Activated B cell treated with CpG ODN at 0.5 μM for 24 hours (primary cell): Measurements from ENCODE around the gene WWC1. TPM values are rescaled to one million over a fixed set of nuclear protein-coding genes. Genes with fewer than 3 reads are reported as not detected.

Experiments
- ATAC-seq: fragments of 200-7000 bp; cut with Tn5 transposase; one replicate; pipeline ENCODE4 v1.10.0; 2021; ENCODE audit warnings: low read depth, mild to moderate bottlenecking, moderate library complexity
- CTCF ChIA-PET: fragments of 350-600 bp; sonication (Branson Sonifier 250); formaldehyde crosslinking; loops from one replicate; lab custom pipeline; 2021; ENCODE audit warnings: antibody characterized with exemption; lab: Charles Lee
- POLR2A ChIA-PET: fragments of 350-600 bp; sonication (Branson Sonifier 250); formaldehyde crosslinking; loops from one replicate; lab custom pipeline; 2021; ENCODE audit warnings: antibody characterized with exemption; lab: Charles Lee
- DNase-seq: peaks from one replicate; pipeline ENCODE4 v3.0.0; 2022
- H3K27ac Mint-ChIP-seq: one replicate; pipeline ENCODE4 v1.8.0; 2020; ENCODE audit warnings: mixed read lengths
- H3K27me3 Mint-ChIP-seq: one replicate; pipeline ENCODE4 v1.8.0; 2021; ENCODE audit warnings: mixed read lengths
- H3K36me3 Mint-ChIP-seq: one replicate; pipeline ENCODE4 v1.8.0; 2021; ENCODE audit warnings: low read depth, mixed read lengths
- H3K4me1 Mint-ChIP-seq: one replicate; pipeline ENCODE4 v1.8.0; 2021; ENCODE audit warnings: mixed read lengths
- H3K4me3 Mint-ChIP-seq: one replicate; pipeline ENCODE4 v1.8.0; 2020; ENCODE audit warnings: mild to moderate bottlenecking, mixed read lengths
- H3K9me3 Mint-ChIP-seq: one replicate; pipeline ENCODE4 v1.8.0; 2020; ENCODE audit warnings: mixed read lengths
- intact Hi-C: fragments of 100-400 bp; cut with micrococcal nuclease; formaldehyde crosslinking; loops from one replicate; pipeline ENCODE4 v1.15.1; 2024
- total RNA-seq: library from RNA; stranded (reverse); gene quantifications from 2 replicates; pipeline ENCODE4 v1.2.3, GENCODE V29; 2022
- TF ChIP-seq, protein P1 (sequence below): fragments of 200-600 bp; IDR thresholded peaks from one replicate; pipeline ENCODE4 v1.8.0; 2022; ENCODE audit warnings: antibody characterized with exemption, mild to moderate bottlenecking

WWC1 gene
- total RNA-seq, 1 donor from 2014 or later: 2.0 TPM

DNA sequence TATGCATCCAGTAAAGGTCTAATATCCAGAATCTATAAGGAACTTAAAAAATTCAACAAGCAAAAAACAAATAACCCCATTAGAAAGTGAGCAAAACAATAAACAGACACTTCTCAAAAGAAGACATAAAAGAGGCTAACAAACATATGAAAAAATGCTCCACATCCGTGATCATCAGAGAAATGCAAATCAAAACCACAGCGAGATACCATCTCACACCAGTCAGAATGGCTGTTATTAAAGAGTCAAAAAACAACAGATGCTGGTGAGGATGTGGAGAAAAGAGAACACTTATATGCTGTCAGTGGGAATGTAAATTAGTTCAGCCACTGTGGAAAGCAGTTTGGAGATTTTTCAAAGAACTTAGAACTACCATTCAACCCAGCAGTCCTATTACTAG is 86.1 kb downstream of the WWC1 start:
- ChIA-PET CTCF (no interaction called here), POLR2A (no interaction called here)
- H3K27ac Mint-ChIP-seq: no peak overlapping the region
- intact Hi-C loops: no loop called here
- H3K9me3 Mint-ChIP-seq: no peaks in the 10 kb centered on the region
- ATAC-seq (no peak), DNase-seq (no peak)
- no peaks in the 10 kb centered on the region for H3K36me3 Mint-ChIP-seq
- H3K4me3 Mint-ChIP-seq: no peak overlapping the region
- no peaks in the 10 kb centered on the region for H3K27me3 Mint-ChIP-seq
- peaks cover 4% of the 10 kb centered on the region for H3K4me1 Mint-ChIP-seq
- TF ChIP-seq, protein P1, sequence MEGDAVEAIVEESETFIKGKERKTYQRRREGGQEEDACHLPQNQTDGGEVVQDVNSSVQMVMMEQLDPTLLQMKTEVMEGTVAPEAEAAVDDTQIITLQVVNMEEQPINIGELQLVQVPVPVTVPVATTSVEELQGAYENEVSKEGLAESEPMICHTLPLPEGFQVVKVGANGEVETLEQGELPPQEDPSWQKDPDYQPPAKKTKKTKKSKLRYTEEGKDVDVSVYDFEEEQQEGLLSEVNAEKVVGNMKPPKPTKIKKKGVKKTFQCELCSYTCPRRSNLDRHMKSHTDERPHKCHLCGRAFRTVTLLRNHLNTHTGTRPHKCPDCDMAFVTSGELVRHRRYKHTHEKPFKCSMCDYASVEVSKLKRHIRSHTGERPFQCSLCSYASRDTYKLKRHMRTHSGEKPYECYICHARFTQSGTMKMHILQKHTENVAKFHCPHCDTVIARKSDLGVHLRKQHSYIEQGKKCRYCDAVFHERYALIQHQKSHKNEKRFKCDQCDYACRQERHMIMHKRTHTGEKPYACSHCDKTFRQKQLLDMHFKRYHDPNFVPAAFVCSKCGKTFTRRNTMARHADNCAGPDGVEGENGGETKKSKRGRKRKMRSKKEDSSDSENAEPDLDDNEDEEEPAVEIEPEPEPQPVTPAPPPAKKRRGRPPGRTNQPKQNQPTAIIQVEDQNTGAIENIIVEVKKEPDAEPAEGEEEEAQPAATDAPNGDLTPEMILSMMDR: no peak

DNA sequence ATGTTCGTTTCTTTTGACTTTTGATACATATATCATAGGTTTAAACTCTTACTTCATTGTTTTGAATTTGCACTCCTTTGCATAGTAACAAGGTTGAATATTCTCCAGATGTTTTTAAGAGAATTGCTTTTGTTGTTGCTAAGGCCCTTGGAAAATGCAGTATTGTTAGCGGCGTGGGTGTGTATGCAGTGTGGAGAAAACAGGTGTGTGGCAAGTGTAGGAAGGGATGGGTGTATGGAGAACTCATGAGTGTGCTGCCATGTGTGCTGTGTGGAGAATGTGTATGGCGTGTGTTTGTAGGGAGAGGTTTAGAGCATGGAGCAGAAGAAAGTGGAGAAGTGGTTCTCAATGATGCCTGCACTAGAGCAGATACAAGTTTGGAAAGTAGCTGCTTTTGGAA is 87.3 kb downstream of the WWC1 start:
- no peak overlapping the region for H3K27ac Mint-ChIP-seq
- DNase-seq (no peak), ATAC-seq (no peak)
- ChIA-PET CTCF (no interaction called here), POLR2A (no interaction called here)
- intact Hi-C loops: no loop called here
- H3K36me3 Mint-ChIP-seq: no peaks in the 10 kb centered on the region
- no peaks in the 10 kb centered on the region for H3K27me3 Mint-ChIP-seq
- H3K9me3 Mint-ChIP-seq: no peaks in the 10 kb centered on the region
- TF ChIP-seq, protein P1: no peak
- H3K4me3 Mint-ChIP-seq: no peak overlapping the region
- peaks cover 4% of the 10 kb centered on the region for H3K4me1 Mint-ChIP-seq

DNA sequence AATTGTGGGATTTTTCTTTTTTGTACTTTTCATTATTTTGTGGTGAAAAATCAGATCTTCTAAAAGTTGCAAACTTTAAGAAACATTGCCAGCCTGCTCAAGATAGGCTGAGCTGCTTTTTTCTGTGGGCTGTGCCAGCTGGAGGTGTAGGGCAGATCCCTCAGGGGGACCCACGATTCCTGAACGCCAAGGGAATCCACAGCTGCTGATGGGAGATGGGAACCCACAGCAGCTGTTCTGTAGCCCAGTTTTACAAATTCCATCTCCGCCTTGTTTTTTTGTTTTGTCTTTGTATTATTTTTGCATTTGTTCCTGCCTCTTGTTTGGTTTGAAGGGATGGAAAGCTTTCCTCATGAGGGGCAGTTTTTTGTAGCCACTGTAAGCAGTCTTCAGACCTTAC is 91.0 kb downstream of the WWC1 start:
- POLR2A ChIA-PET: no interaction called here
- Mint-ChIP-seq H3K4me1 (peaks cover 1% of the 10 kb centered on the region), H3K4me3 (no peak overlapping the region), H3K27ac (no peak overlapping the region), H3K9me3 (peaks cover 6% of the 10 kb centered on the region), H3K27me3 (no peaks in the 10 kb centered on the region), H3K36me3 (peaks cover 3% of the 10 kb centered on the region)
- no peak for ATAC-seq
- no peak for DNase-seq
- CTCF ChIA-PET: no interaction called here
- TF ChIP-seq, protein P1: no peak
- intact Hi-C loops: no loop called here

DNA sequence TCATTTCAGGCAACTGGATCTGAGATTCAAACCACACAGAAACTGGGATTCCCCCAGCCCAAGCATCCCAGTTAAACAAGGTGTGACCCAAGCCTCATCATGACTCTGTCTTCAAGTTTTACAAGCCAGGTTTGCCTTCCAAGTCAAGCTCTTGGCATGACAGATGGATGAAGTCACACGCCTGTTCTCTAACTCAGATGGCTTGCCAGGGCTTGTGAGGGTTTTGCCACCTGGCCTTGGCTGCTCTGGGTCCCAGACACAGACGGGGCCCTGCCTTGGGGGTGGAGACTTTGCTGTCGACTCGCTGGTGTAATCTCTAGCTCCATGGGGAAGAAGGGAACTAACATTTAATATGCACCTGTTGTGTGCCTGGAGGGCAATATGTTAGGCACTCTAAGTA is 99.0 kb downstream of the WWC1 start:
- Mint-ChIP-seq H3K4me3 (no peak overlapping the region), H3K4me1 (no peaks in the 10 kb centered on the region), H3K36me3 (peaks cover 3% of the 10 kb centered on the region), H3K27me3 (no peaks in the 10 kb centered on the region), H3K9me3 (peaks cover 24% of the 10 kb centered on the region), H3K27ac (no peak overlapping the region)
- DNase-seq (no peak), ATAC-seq (no peak)
- intact Hi-C loops: no loop called here
- ChIA-PET POLR2A (no interaction called here), CTCF (no interaction called here)
- TF ChIP-seq, protein P1: no peak

DNA sequence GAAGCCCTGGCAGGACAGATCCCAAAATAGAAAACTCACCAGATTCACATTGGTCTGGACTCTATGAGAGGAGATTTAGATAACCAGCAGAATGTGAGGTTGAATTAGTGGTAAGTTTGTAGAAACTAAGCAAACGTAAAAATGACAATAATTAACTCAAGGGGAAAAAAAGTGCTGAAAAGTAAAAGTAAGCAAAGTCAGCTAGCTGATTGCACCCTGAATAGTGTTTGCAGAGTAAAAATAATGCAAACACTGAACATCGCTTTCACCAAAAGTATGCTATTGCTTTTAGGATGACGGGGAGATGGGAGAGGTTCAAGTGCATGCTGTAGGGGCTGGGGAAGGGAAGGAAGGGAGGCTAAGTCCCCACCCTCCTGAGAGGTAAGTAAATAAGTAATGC is 102.3 kb downstream of the WWC1 start:
- TF ChIP-seq, protein P1: no peak
- H3K9me3 Mint-ChIP-seq: peaks cover 20% of the 10 kb centered on the region
- CTCF ChIA-PET: no interaction called here
- no peak overlapping the region for H3K27ac Mint-ChIP-seq
- H3K36me3 Mint-ChIP-seq: no peaks in the 10 kb centered on the region
- H3K4me3 Mint-ChIP-seq: no peak overlapping the region
- no peak for DNase-seq
- POLR2A ChIA-PET: no interaction called here
- ATAC-seq: no peak
- H3K27me3 Mint-ChIP-seq: no peaks in the 10 kb centered on the region
- intact Hi-C loops: no loop called here
- H3K4me1 Mint-ChIP-seq: no peaks in the 10 kb centered on the region
